GM12873 (cell line): ENCODE data around the gene DCP1A.

Source experiments
- TF ChIP-seq, protein P1 (sequence below): IDR thresholded peaks from 2 replicates; pipeline ENCODE4 v1.5.1; 2012; ENCODE audit warnings: low read depth, mild to moderate bottlenecking, moderate library complexity, low read length, control low read depth; ENCODE audit not compliant: insufficient read depth; ENCODE audit errors: missing control alignments

DCP1A gene

DNA sequence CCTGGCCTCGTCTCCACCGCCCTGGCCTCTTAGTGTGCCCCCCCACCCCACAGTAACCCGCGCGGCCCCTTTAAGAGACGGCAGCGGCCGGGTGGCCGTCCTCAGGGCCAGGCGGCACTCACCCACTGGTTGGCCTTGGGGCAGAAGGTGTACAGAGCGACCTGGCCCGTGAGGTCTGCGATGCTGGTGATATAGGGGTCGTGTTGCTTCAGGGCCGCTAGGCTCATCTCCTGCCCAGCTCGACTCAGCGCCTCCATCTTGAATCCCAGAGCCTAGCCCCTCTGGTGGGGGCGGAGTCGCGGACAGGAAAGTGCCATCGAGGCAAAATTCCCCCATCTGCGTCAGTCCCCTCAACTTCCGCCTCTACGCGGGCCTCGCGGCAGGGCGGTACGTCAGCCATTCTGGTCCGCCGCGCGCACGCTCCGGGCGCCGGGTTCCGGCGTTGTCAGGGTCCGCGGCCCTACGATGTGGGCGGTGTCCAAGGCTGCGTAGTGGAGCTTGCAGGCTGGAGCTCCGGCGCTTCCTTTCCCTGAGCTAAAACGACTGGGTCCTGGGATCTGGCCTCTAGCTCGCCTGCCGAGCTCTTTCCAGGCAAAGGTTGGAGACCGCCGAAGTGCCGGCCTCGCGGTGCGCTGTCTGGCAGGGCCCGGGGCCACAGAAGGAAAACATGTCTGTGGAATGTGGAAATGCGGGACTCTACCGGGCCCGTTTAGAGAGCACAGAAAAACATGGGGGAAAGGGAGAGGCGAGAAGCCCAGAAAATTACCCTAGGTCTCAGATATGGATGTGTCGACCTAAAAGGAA, at the start of gene DCP1A:
Gene DCP1A, minus strand, starts transcription at position 283 of the 804 bp plus-strand sequence. Its CDS starts 26 bp downstream, at position 257.
- TF ChIP-seq, protein P1, sequence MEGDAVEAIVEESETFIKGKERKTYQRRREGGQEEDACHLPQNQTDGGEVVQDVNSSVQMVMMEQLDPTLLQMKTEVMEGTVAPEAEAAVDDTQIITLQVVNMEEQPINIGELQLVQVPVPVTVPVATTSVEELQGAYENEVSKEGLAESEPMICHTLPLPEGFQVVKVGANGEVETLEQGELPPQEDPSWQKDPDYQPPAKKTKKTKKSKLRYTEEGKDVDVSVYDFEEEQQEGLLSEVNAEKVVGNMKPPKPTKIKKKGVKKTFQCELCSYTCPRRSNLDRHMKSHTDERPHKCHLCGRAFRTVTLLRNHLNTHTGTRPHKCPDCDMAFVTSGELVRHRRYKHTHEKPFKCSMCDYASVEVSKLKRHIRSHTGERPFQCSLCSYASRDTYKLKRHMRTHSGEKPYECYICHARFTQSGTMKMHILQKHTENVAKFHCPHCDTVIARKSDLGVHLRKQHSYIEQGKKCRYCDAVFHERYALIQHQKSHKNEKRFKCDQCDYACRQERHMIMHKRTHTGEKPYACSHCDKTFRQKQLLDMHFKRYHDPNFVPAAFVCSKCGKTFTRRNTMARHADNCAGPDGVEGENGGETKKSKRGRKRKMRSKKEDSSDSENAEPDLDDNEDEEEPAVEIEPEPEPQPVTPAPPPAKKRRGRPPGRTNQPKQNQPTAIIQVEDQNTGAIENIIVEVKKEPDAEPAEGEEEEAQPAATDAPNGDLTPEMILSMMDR: peak; percentile 2

DNA sequence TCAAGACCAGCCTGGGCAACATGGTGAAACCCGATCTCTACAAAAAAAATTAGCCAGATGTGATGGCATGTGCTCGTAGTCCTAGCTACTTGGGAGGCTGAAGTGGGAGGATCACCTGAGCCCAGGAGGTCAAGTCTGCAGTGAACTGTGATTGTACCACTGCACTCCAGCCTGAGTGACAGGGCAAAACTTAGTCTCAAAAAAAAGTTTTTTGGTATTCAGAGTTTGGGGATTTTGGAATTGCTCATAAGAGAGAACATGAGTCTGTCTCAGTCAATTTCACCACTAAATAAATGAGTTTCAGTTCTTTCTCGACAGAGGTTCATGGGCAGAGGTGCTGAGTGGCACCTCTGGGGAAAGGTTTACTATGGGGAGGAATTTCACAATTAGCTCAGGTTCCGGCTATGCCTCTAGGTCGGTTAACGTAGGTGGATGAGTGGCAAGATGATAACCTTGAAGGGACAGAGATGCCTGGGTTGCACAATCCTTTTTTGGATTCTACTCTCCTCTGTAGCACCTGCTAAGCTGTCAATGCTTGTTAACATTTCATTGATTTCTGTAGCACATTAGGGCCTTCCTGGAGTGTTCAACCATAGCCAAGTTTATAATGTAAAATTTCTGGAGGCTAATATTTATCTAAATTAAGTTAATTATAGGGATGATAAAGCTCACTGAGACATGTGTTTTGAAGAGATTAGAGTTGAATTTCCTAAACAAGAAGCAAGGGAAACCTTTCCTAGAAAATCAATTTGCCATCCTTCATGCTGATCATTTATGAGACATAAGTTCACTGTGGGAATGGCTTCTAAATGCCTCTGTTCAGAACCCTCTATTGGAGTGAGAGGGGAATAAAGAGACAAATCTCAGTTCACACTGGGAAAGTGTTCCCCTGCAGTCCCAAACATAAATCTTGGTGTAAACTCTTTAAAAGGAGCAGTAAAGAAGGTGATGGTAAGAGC, 37.4 kb upstream of the DCP1A start:
- TF ChIP-seq, protein P1: no peak

DNA sequence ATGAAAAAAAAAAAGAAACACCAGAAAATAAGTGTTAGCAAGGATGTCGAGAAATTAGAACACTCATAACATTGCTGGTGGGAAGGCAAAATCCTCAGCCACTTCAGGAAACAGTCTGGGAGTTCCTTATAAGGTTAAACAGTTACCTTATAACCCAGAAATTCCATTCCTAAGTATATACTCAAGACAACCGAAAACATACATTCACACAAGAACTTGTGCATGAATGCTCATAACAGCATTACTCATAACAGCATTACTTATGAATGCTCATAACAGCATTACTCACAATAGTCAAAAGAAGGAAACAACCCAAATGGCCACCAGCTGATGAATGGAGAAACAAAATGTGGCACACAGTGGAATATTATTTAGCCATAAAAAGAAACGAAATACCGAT, 34.8 kb upstream of the DCP1A start:
- TF ChIP-seq, protein P1: no peak

DNA sequence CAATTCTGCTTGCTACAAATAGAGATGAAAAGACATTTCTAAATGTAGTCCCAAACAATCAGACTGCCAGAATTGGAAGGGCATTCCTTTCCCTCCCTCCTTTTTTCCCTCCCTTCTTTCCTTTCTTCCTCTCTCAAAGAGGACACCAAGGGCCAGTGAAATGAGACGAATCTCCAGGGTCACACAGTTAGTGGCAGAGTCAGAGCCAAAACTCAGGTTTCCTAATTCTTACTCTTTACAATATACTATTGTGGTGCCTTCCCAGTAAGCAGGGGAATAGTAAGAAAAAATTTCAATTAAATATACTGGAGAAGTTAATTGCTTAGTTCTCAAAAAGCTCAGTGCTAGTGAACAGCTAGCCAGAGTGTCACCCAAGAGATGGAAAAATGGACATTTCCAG, 33.0 kb upstream of the DCP1A start:
- TF ChIP-seq, protein P1: no peak

DNA sequence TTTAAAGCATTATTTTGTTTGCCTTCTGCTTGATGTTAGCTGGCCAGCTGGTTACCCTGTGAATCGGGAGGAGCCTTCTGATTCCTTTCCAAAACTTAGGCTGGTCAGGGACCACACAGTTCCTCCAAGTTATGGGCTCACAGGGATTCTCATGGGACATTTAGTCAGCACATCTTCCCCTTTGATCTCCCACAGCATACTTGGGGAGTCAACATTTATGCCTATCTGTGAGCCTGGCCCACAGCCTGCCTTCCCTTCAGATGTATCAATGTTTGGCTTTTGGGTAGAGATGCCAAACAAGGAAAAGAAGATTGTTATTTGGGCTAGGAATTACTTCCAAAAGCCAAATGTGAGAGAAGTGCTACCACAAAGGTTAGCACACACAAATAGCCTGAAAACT, 32.6 kb upstream of the DCP1A start:
- TF ChIP-seq, protein P1: no peak

DNA sequence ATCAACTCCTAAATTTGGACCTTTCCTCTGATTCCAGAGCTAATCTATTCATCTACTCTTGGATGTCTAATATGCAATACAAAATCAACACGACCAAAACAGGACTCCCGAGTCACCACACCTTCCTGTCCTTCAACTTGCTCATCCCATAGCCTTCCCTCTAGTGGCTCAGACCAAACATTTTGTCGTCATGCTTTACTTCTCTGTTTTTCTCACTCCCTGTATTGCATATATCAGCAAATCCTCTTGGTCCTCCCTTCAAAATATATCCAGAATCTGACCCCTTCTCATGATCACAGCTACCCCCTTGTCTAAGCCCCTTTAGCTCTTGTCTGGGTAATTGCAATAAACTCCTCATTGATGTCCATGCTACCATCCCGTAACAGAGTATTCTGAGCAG, 30.5 kb upstream of the DCP1A start:
- TF ChIP-seq, protein P1: no peak

DNA sequence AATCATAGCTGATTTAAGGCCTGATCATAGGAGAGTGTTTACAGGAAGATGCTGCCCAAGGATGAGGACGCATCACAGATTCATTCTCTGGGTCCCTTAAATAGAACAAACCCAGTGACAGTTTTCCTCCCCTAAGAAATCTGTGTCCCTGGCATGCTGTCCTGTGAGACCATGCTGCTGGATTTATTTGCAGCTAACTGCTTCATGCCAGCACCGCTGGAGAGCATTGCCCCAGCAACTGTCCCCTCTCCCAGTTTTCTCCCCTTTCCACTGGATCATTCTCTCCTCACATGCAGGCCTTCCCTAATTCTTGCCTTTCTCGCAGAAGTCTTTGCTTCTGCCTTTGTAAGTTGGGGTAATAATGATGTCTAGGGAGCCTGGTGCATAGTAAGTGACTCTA, 29.3 kb upstream of the DCP1A start:
- TF ChIP-seq, protein P1: no peak
